ENCODE results near the gene OR2T33. TPM values are rescaled to one million over a fixed set of nuclear protein-coding genes. Genes with fewer than 3 reads are reported as not detected.
"Not testable (repeated sequence)": the region's sequence is repeated elsewhere in the genome, so short reads cannot be mapped to it uniquely, and the experiment has no call there.

OR2T33 gene
- total RNA-seq (2014; rRNA removed; shearing (Covaris generic)) (not detected in 2 replicates), polyA plus RNA-seq (2016; fragmentation: Nextera tagmentation; extraction: Ambion mirVana) (not detected in 2 replicates)

- H3K4me2 ChIP-seq (ENCODE audit: unreplicated experiment), result no peak within 1 kb of the TSS
- no peak within 1 kb of the TSS for H3K27ac ChIP-seq
- no peaks in the 10 kb centered on the region for H3F3A ChIP-seq (ENCODE audit: insufficient read depth)
- WGBS, 2 experiments (ENCODE audit: low coverage in 1 of 2, low lambda C conversion rate in 2 of 2, missing lambda C conversion rate in 2 of 2), result 3 to 5% methylated on average over 1 of the region's 1 CpG
- H2AFZ ChIP-seq, result no peak within 1 kb of the TSS
- H3K4me1 ChIP-seq (ENCODE audit: insufficient read depth), result no peaks in the 10 kb centered on the region
- TF ChIP-seq EZH2 (IDR thresholded peaks at IDR 0.05; ENCODE audit: insufficient read depth, poor library complexity, severe bottlenecking) (no peak), EZH2phosphoT487 (IDR thresholded peaks at IDR 0.05; ENCODE audit: insufficient read depth, low read depth) (no peak)
- DNase-seq, result no peak
- no peaks in the 10 kb centered on the region for H4K20me1 ChIP-seq (ENCODE audit: insufficient read depth)
- H3K36me3 ChIP-seq (ENCODE audit: low read depth), result no peaks in the 10 kb centered on the region
- no peaks in the 10 kb centered on the region for H3K9me2 ChIP-seq (ENCODE audit: insufficient read depth)
- in situ Hi-C loops (cut with MboI), result no loop called here
- H3K9me3 ChIP-seq (ENCODE audit: low read depth), result no peaks in the 10 kb centered on the region
- H3K27me3 ChIP-seq (replicated peaks; ENCODE audit: insufficient read depth), result no peaks in the 10 kb centered on the region
- H3K9ac ChIP-seq, result no peak within 1 kb of the TSS
- no peaks in the 10 kb centered on the region for H3K79me2 ChIP-seq (ENCODE audit: insufficient read depth)
- H3K4me3 ChIP-seq, result no peak within 1 kb of the TSS
These were observed at the start of gene OR2T33 for GRCh38 chr1:248277876-248278275. Gene OR2T33 (minus strand): TSS chr1:248277976. CDS start chr1:248273814, 4,162 bp downstream.

GRCh38 chr1:248324468-248324867 lies 46.7 kb upstream of the OR2T33 start, which contains the start of gene OR2M7:
Gene OR2M7 (minus strand): TSS chr1:248324568. CDS start chr1:248324568, 0 bp downstream.
- Histone ChIP-seq H3K9me3 (ENCODE audit: low read depth) (no peaks in the 10 kb centered on the region), H3K27ac (no peak within 1 kb of the TSS), H3K4me2 (ENCODE audit: unreplicated experiment) (no peak within 1 kb of the TSS), H3K79me2 (ENCODE audit: insufficient read depth) (no peaks in the 10 kb centered on the region), H3K4me1 (ENCODE audit: insufficient read depth) (no peaks in the 10 kb centered on the region), H3K9ac (no peak within 1 kb of the TSS), H3K36me3 (ENCODE audit: low read depth) (no peaks in the 10 kb centered on the region), H2AFZ (no peak within 1 kb of the TSS), H3K9me2 (ENCODE audit: insufficient read depth) (no peaks in the 10 kb centered on the region), H3F3A (ENCODE audit: insufficient read depth) (no peaks in the 10 kb centered on the region), H3K27me3 (replicated peaks; ENCODE audit: insufficient read depth) (no peaks in the 10 kb centered on the region), H4K20me1 (ENCODE audit: insufficient read depth) (no peaks in the 10 kb centered on the region), H3K4me3 (no peak within 1 kb of the TSS)
- no peak for TF ChIP-seq EZH2 (IDR thresholded peaks at IDR 0.05; ENCODE audit: insufficient read depth, poor library complexity, severe bottlenecking)
- TF ChIP-seq EZH2phosphoT487 (IDR thresholded peaks at IDR 0.05; ENCODE audit: insufficient read depth, low read depth), result no peak
- in situ Hi-C loops (cut with MboI), result no loop called here
- 25 to 58% methylated on average over 1 of the region's 1 CpG for WGBS, 2 experiments (ENCODE audit: low coverage in 1 of 2, low lambda C conversion rate in 2 of 2, missing lambda C conversion rate in 2 of 2)
- no peak for DNase-seq

GRCh38 chr1:248316796-248317195 lies 39.0 kb upstream of the OR2T33 start:
- no peaks in the 10 kb centered on the region for H3K79me2 ChIP-seq (ENCODE audit: insufficient read depth)
- in situ Hi-C loops (cut with MboI), result no loop called here
- TF ChIP-seq EZH2phosphoT487 (IDR thresholded peaks at IDR 0.05; ENCODE audit: insufficient read depth, low read depth), result no peak
- no peak for TF ChIP-seq EZH2 (IDR thresholded peaks at IDR 0.05; ENCODE audit: insufficient read depth, poor library complexity, severe bottlenecking)

GRCh38 chr1:248306740-248307139 lies 29.0 kb upstream of the OR2T33 start:
- H3K4me3 ChIP-seq; H3K79me2 ChIP-seq (ENCODE audit: insufficient read depth); DNase-seq; H3K27me3 ChIP-seq (replicated peaks; ENCODE audit: insufficient read depth); H3K4me2 ChIP-seq (ENCODE audit: unreplicated experiment); H4K20me1 ChIP-seq (ENCODE audit: insufficient read depth); H3K9me3 ChIP-seq (ENCODE audit: low read depth); in situ Hi-C loops (cut with MboI); H2AFZ ChIP-seq; H3F3A ChIP-seq (ENCODE audit: insufficient read depth); H3K9me2 ChIP-seq (ENCODE audit: insufficient read depth); H3K36me3 ChIP-seq (ENCODE audit: low read depth); H3K9ac ChIP-seq; H3K27ac ChIP-seq; H3K4me1 ChIP-seq (ENCODE audit: insufficient read depth): not testable (repeated sequence)
- WGBS, 2 experiments (ENCODE audit: low coverage in 1 of 2, low lambda C conversion rate in 2 of 2, missing lambda C conversion rate in 2 of 2), result 44 to 48% methylated on average over 12 to 15 of the region's 15 CpGs

More at GRCh38 chr1:248316796-248317195, 39.0 kb upstream of the OR2T33 start:
- Histone ChIP-seq H3K36me3 (ENCODE audit: low read depth) (no peaks in the 10 kb centered on the region), H3K4me2 (ENCODE audit: unreplicated experiment) (no peak overlapping the region), H2AFZ (no peak overlapping the region), H4K20me1 (ENCODE audit: insufficient read depth) (no peaks in the 10 kb centered on the region), H3F3A (ENCODE audit: insufficient read depth) (no peaks in the 10 kb centered on the region), H3K4me3 (no peak overlapping the region), H3K27me3 (replicated peaks; ENCODE audit: insufficient read depth) (no peaks in the 10 kb centered on the region), H3K9ac (no peak overlapping the region), H3K4me1 (ENCODE audit: insufficient read depth) (no peaks in the 10 kb centered on the region), H3K27ac (no peak overlapping the region), H3K9me3 (ENCODE audit: low read depth) (no peaks in the 10 kb centered on the region), H3K9me2 (ENCODE audit: insufficient read depth) (no peaks in the 10 kb centered on the region)
- 31 to 34% methylated on average over 10 to 11 of the region's 11 CpGs for WGBS, 2 experiments (ENCODE audit: low coverage in 1 of 2, low lambda C conversion rate in 2 of 2, missing lambda C conversion rate in 2 of 2)
- no peak for DNase-seq

GRCh38 chr1:248306103-248306502 lies 28.3 kb upstream of the OR2T33 start:
- WGBS, 2 experiments (ENCODE audit: low coverage in 1 of 2, low lambda C conversion rate in 2 of 2, missing lambda C conversion rate in 2 of 2), result 50 to 65% methylated on average over 18 of the region's 19 CpGs
- no peaks in the 10 kb centered on the region for H3K4me1 ChIP-seq (ENCODE audit: insufficient read depth)
- H3K27me3 ChIP-seq (replicated peaks; ENCODE audit: insufficient read depth), result no peaks in the 10 kb centered on the region
- DNase-seq, result no peak
- no peaks in the 10 kb centered on the region for H3F3A ChIP-seq (ENCODE audit: insufficient read depth)
- no peak overlapping the region for H3K4me3 ChIP-seq
- H3K4me2 ChIP-seq (ENCODE audit: unreplicated experiment), result no peak overlapping the region
- no peak overlapping the region for H2AFZ ChIP-seq
- H3K36me3 ChIP-seq (ENCODE audit: low read depth), result no peaks in the 10 kb centered on the region
- in situ Hi-C loops (cut with MboI), result no loop called here
- no peak overlapping the region for H3K27ac ChIP-seq
- H3K9ac ChIP-seq, result no peak overlapping the region
- no peak for TF ChIP-seq EZH2phosphoT487 (IDR thresholded peaks at IDR 0.05; ENCODE audit: insufficient read depth, low read depth)
- no peaks in the 10 kb centered on the region for H4K20me1 ChIP-seq (ENCODE audit: insufficient read depth)
- H3K9me2 ChIP-seq (ENCODE audit: insufficient read depth), result no peaks in the 10 kb centered on the region
- H3K9me3 ChIP-seq (ENCODE audit: low read depth), result no peaks in the 10 kb centered on the region
- no peaks in the 10 kb centered on the region for H3K79me2 ChIP-seq (ENCODE audit: insufficient read depth)

GRCh38 chr1:248305672-248306071 lies 27.9 kb upstream of the OR2T33 start:
- DNase-seq; H2AFZ ChIP-seq; H3K27ac ChIP-seq; in situ Hi-C loops (cut with MboI); H3K9me2 ChIP-seq (ENCODE audit: insufficient read depth); H3K36me3 ChIP-seq (ENCODE audit: low read depth); H3K9me3 ChIP-seq (ENCODE audit: low read depth); H3K4me1 ChIP-seq (ENCODE audit: insufficient read depth); H3K4me3 ChIP-seq; H3K9ac ChIP-seq; H3K27me3 ChIP-seq (replicated peaks; ENCODE audit: insufficient read depth); H4K20me1 ChIP-seq (ENCODE audit: insufficient read depth); H3F3A ChIP-seq (ENCODE audit: insufficient read depth); H3K4me2 ChIP-seq (ENCODE audit: unreplicated experiment); H3K79me2 ChIP-seq (ENCODE audit: insufficient read depth): not testable (repeated sequence)
- 38 to 41% methylated on average over 8 to 9 of the region's 9 CpGs for WGBS, 2 experiments (ENCODE audit: low coverage in 1 of 2, low lambda C conversion rate in 2 of 2, missing lambda C conversion rate in 2 of 2)

Data from GM23248 (cell line).